ENCODE data around the gene MND1. TPM values are rescaled to one million over a fixed set of nuclear protein-coding genes. Genes with fewer than 3 reads are reported as not detected.

MND1 gene, protein sequence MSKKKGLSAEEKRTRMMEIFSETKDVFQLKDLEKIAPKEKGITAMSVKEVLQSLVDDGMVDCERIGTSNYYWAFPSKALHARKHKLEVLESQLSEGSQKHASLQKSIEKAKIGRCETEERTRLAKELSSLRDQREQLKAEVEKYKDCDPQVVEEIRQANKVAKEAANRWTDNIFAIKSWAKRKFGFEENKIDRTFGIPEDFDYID
- 11.5 to 18.7 TPM (median 14.8 TPM) in 5 replicates for total RNA-seq (2022; extraction: Qiagen RNA extraction)

DNA sequence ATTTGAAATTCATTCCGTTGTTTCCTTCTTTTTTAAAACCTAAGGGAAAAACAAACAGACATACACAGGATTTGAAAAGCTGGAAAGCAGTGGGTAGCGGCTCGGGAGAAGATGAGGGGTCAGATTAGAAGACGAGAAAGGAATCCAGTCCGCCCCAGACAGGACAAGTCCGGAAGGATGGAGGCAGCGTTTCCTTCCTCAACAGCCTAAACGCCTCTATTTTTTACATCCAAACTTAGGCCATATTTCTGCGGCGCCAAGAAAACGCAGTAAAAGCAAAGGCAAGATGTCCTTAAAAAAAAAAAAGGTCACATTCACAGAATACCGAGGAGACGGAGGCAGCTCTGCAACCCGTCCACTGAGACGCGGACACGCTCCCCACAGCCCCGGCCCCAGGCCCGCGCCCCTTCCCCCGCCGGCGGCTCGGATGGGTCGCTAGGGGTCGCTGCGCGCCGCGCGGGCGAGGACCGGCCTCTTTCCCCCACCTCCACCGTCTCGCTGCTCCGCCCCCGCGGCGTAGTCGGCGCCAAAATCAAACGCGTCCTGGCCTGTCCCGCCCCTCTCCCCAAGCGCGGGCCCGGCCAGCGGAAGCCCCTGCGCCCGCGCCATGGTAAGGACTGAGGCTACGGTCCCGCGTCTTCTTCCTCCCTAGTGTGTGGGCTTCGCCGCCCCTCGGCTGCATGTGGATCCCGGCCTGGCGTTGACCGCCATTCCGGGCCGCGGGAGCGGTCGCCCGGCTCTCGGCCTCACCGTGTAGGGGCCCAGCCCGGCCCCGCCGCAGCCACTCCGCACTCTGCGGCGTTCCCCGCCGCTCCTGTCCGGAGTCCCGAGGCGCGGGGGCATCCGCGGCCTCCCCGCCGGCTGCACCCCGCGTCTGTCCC is at the start of gene MND1:
Gene MND1 (plus strand): TSS at position 558 of the 881 bp plus-strand sequence. CDS start 50 bp downstream, at position 608.

Other genes starting within 250 kb of the MND1 start
- 0.54 to 1.1 TPM (median 0.98 TPM) in 5 replicates for gene TRIM2, start 140.2 kb upstream of the MND1 start, total RNA-seq (2022; extraction: Qiagen RNA extraction)
- 6.9 to 8.7 TPM (median 7.8 TPM) in 5 replicates for gene TMEM131L, start 121.7 kb downstream of the MND1 start, total RNA-seq (2022; extraction: Qiagen RNA extraction)

Measured in A549 treated with dexamethasone at 1 μM for 4 hours (cell line).